Loucy (cell line): ENCODE measurements around the gene PRR5L.

Experiments
- H2AFZ ChIP-seq: fragments of 200-600 bp; sonication (generic); 2 replicates; pipeline ENCODE4 v1.6.0; 2016; ENCODE audit warnings: antibody characterized with exemption, mild to moderate bottlenecking, low read length, moderate library complexity
- H3F3A ChIP-seq: fragments of 200-600 bp; 2 replicates; pipeline ENCODE4 v1.6.0; 2016; ENCODE audit warnings: antibody characterized with exemption, low read depth, mild to moderate bottlenecking
- H3K27me3 ChIP-seq: fragments of 200-600 bp; sonication (generic); 2 replicates; pipeline ENCODE4 v1.6.1; 2014; ENCODE audit warnings: low read length, mild to moderate bottlenecking; ENCODE audit not compliant: insufficient read depth, poor library complexity, severe bottlenecking
- H3K36me3 ChIP-seq: fragments of 200-600 bp; sonication (generic); 2 replicates; pipeline ENCODE4 v1.6.1; 2016; ENCODE audit warnings: low read length; ENCODE audit not compliant: insufficient read depth
- H3K4me1 ChIP-seq: fragments of 200-600 bp; sonication (generic); 2 replicates; pipeline ENCODE4 v1.5.1; 2014; ENCODE audit warnings: low read length, mild to moderate bottlenecking; ENCODE audit not compliant: insufficient read depth, poor library complexity, severe bottlenecking
- H3K4me2 ChIP-seq: fragments of 200-600 bp; sonication (generic); 2 replicates; pipeline ENCODE4 v1.6.0; 2014; ENCODE audit warnings: antibody characterized with exemption, low read length, low read depth, mild to moderate bottlenecking; ENCODE audit not compliant: poor library complexity, severe bottlenecking
- H3K4me3 ChIP-seq: fragments of 200-600 bp; sonication (generic); 2 replicates; pipeline ENCODE4 v1.5.1; 2014; ENCODE audit warnings: low read length, mild to moderate bottlenecking, mixed read lengths; ENCODE audit not compliant: poor library complexity, severe bottlenecking
- H3K79me2 ChIP-seq: fragments of 200-600 bp; sonication (generic); 2 replicates; pipeline ENCODE4 v1.6.1; 2014; ENCODE audit warnings: low read length; ENCODE audit not compliant: insufficient read depth
- H3K9ac ChIP-seq: fragments of 200-600 bp; sonication (generic); 2 replicates; pipeline ENCODE4 v1.6.0; 2014; ENCODE audit warnings: mild to moderate bottlenecking, low read depth, low read length, moderate library complexity; ENCODE audit not compliant: poor library complexity, severe bottlenecking
- H3K9me2 ChIP-seq: fragments of 200-600 bp; sonication (generic); replicated peaks from 2 replicates; pipeline ENCODE4 v1.6.1; 2016; ENCODE audit warnings: low read depth, low read length, mixed read lengths
- H3K9me3 ChIP-seq: fragments of 200-600 bp; sonication (generic); 2 replicates; pipeline ENCODE4 v1.6.1; 2014; ENCODE audit warnings: mild to moderate bottlenecking, antibody characterized with exemption, low read length, low read depth; ENCODE audit not compliant: insufficient read depth
- H4K20me1 ChIP-seq: fragments of 200-600 bp; sonication (generic); 2 replicates; pipeline ENCODE4 v1.6.0; 2014; ENCODE audit warnings: antibody characterized with exemption, low read length, mild to moderate bottlenecking; ENCODE audit not compliant: insufficient read depth, poor library complexity, severe bottlenecking
- EZH2phosphoT487 ChIP-seq: fragments of 200-600 bp; IDR thresholded peaks from 2 replicates; pipeline ENCODE4 v1.6.1; 2018; ENCODE audit warnings: antibody characterized with exemption, mild to moderate bottlenecking, moderate library complexity, borderline replicate concordance
- TF ChIP-seq, protein P1 (sequence below): fragments of 200-600 bp; sonication (generic); conservative IDR thresholded peaks from 2 replicates; pipeline ENCODE4 v1.5.1; 2014; ENCODE audit warnings: mild to moderate bottlenecking, antibody characterized with exemption, low read length

The PRR5L gene

DNA sequence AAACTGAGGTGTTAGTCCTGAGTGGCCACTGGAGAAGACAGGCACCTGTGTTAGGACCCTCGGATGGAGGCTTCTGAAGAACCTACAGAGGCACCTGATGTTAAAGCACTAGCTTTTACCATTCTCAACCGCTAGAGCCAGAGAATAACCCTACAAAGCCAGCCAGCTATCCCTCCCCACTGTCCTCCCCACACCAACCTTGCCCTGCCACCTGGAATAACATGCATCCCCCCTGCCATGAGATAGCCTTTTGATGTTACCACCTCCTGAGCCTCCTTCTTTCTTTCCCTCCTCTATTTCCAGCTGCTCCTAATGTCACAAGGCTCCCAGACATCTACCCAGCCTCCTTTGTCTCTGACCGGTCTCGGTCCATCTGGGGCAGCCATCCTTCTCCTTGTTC, 35.0 kb upstream of the PRR5L start:
- Histone ChIP-seq H3K4me2 (no peak overlapping the region), H4K20me1 (no peaks in the 10 kb centered on the region), H3K4me3 (no peak overlapping the region), H3K9me2 (no peaks in the 10 kb centered on the region), H2AFZ (no peak overlapping the region), H3K9me3 (no peaks in the 10 kb centered on the region), H3K9ac (no peak overlapping the region), H3F3A (no peaks in the 10 kb centered on the region), H3K36me3 (no peaks in the 10 kb centered on the region), H3K79me2 (no peaks in the 10 kb centered on the region), H3K27me3 (no peaks in the 10 kb centered on the region), H3K4me1 (no peaks in the 10 kb centered on the region)
- TF ChIP-seq, protein P1, sequence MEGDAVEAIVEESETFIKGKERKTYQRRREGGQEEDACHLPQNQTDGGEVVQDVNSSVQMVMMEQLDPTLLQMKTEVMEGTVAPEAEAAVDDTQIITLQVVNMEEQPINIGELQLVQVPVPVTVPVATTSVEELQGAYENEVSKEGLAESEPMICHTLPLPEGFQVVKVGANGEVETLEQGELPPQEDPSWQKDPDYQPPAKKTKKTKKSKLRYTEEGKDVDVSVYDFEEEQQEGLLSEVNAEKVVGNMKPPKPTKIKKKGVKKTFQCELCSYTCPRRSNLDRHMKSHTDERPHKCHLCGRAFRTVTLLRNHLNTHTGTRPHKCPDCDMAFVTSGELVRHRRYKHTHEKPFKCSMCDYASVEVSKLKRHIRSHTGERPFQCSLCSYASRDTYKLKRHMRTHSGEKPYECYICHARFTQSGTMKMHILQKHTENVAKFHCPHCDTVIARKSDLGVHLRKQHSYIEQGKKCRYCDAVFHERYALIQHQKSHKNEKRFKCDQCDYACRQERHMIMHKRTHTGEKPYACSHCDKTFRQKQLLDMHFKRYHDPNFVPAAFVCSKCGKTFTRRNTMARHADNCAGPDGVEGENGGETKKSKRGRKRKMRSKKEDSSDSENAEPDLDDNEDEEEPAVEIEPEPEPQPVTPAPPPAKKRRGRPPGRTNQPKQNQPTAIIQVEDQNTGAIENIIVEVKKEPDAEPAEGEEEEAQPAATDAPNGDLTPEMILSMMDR = no peak
- no peak for TF ChIP-seq EZH2phosphoT487

DNA sequence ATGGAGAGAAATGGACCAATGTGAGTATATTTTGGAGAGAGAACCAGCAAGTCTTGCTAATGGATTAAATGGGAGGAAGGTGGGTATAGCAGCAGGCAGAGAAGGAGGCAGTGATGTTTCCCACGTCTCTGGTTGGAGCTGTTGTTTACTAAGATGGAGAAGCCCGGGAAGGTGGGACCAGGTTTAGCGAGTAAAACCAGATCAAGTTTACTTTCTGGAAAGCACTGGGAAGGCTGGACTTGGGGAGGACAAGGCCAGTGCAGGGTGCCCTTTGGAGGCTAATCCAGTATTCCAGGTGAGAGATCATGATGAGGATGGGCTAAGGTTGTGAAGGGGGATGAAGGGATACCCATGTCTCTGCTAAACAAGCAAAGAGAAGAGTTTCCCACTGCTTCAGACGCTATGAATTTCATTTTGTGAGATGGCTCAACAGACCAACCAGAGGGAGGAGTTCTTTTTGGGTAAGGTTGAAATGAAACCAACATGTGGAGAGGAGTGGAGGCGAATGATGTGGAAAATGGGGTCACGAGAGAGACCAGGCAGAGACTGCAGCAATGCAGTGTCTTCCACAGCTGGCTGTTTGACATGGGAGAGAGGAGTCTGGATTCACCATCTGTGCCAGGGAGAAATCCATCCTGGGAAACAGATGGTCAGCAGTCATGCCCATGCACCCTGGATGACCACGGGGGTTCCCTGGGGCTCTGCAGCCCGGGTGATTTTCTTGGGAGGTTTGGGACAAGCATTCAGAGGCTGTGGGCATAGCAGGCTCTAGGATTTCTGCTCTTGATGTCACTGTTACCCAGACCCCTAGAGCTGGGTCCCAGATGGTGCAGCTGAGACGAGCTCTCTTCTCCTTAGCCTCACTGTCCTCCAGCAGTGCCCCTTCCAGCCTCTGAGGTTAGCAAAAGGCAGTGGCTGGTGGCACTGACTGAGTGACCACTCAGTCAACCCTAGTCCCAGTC, 31.8 kb upstream of the PRR5L start:
- Histone ChIP-seq H3F3A (no peaks in the 10 kb centered on the region), H3K79me2 (no peaks in the 10 kb centered on the region), H3K9me2 (no peaks in the 10 kb centered on the region), H3K36me3 (no peaks in the 10 kb centered on the region), H3K27me3 (no peaks in the 10 kb centered on the region), H2AFZ (no peak overlapping the region), H3K4me3 (no peak overlapping the region), H3K4me2 (no peak overlapping the region), H3K9ac (no peak overlapping the region), H4K20me1 (no peaks in the 10 kb centered on the region), H3K4me1 (no peaks in the 10 kb centered on the region), H3K9me3 (no peaks in the 10 kb centered on the region)
- no peak for TF ChIP-seq EZH2phosphoT487
- TF ChIP-seq, protein P1 = no peak

DNA sequence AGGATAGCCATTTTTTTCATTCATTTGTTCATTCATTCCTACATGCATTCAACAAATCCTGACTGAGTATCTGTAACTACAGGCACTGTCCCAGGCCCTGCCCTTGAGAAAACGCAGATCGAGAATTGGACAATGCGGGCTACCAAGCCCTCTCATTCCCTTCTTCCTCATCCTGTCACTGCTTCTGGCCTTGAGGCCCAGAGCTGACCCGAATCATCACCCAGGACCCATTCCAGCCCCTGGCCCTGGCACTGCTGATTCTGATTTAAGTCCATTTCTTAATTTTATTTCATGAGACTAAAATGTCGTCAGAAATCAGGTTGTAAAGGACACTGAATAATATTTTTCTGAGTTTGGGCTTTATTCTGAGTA, 31.1 kb upstream of the PRR5L start:
- Histone ChIP-seq H3K9ac (no peak overlapping the region), H3K79me2 (no peaks in the 10 kb centered on the region), H4K20me1 (no peaks in the 10 kb centered on the region), H3K36me3 (no peaks in the 10 kb centered on the region), H2AFZ (no peak overlapping the region), H3K4me2 (no peak overlapping the region), H3K4me3 (no peak overlapping the region), H3F3A (no peaks in the 10 kb centered on the region), H3K9me3 (no peaks in the 10 kb centered on the region), H3K4me1 (no peaks in the 10 kb centered on the region), H3K9me2 (no peaks in the 10 kb centered on the region), H3K27me3 (no peaks in the 10 kb centered on the region)
- no peak for TF ChIP-seq EZH2phosphoT487
- TF ChIP-seq, protein P1 = no peak
